CD4-positive, alpha-beta T cell (primary cell): Measurements from ENCODE around the gene RIPPLY2. TPM values are rescaled to one million over a fixed set of nuclear protein-coding genes. Genes with fewer than 3 reads are reported as not detected.

Experiments used
- ATAC-seq: fragments of 200-7000 bp; cut with Tn5 transposase; one replicate; pipeline ENCODE4 v1.10.0; 2022; ENCODE audit warnings: mild to moderate bottlenecking; ENCODE audit not compliant: poor library complexity
- CTCF ChIA-PET: fragments of 350-600 bp; sonication (Branson Sonifier 250); formaldehyde crosslinking; loops from one replicate; lab custom pipeline; 2021; ENCODE audit warnings: antibody characterized with exemption, inconsistent platforms; lab: Charles Lee
- POLR2A ChIA-PET: fragments of 350-600 bp; sonication (Branson Sonifier 250); formaldehyde crosslinking; loops from one replicate; lab custom pipeline; 2021; ENCODE audit warnings: antibody characterized with exemption, inconsistent platforms; lab: Charles Lee
- DNase-seq, 14 experiments: peaks; one replicate each; pipeline ENCODE4 v3.0.0-alpha.2; 2013 to 2020; ENCODE audit warnings: mixed read lengths in 2 of 14
- H3K27ac ChIP-seq, 2 donors: one replicate each; pipeline versions ENCODE4 v1.5.1 to v1.7.0; 2013; ENCODE audit warnings: low read length in 2 of 2, low read depth in 1 of 2, mild to moderate bottlenecking in 1 of 2
- H3K27me3 ChIP-seq, 2 experiments: 1 replicate in 1 of 2; 2 replicates in 1 of 2; pipeline versions ENCODE4 v1.6.1 to v1.7.0; 2013; ENCODE audit warnings: low read length in 2 of 2, control low read depth in 1 of 2, mild to moderate bottlenecking in 1 of 2, moderate library complexity in 1 of 2; ENCODE audit not compliant: insufficient read depth in 2 of 2, control insufficient read depth in 1 of 2
- H3K36me3 ChIP-seq: one replicate; pipeline ENCODE4 v1.6.1; 2013; ENCODE audit warnings: low read length, control low read depth; ENCODE audit not compliant: insufficient read depth
- H3K4me1 ChIP-seq: one replicate; pipeline ENCODE4 v1.6.1; 2013; ENCODE audit warnings: low read length, control low read depth; ENCODE audit not compliant: insufficient read depth
- H3K4me3 ChIP-seq: one replicate; pipeline ENCODE4 v1.5.1; 2013; ENCODE audit warnings: mild to moderate bottlenecking, low read length, moderate library complexity
- H3K9me3 ChIP-seq, 2 experiments: 1 replicate in 1 of 2; 2 replicates in 1 of 2; pipeline versions ENCODE4 v1.6.1 to v1.7.0; 2013; ENCODE audit warnings: low read length in 2 of 2, mild to moderate bottlenecking in 2 of 2, control low read depth in 1 of 2, moderate library complexity in 1 of 2; ENCODE audit not compliant: control insufficient read depth in 1 of 2, insufficient read depth in 1 of 2
- H3K27ac Mint-ChIP-seq: one replicate; pipeline ENCODE4 v1.8.0; 2020; ENCODE audit warnings: mixed read lengths
- H3K27me3 Mint-ChIP-seq: one replicate; pipeline ENCODE4 v1.8.0; 2021; ENCODE audit warnings: mixed read lengths
- H3K36me3 Mint-ChIP-seq: one replicate; pipeline ENCODE4 v1.8.0; 2021; ENCODE audit warnings: low read depth, mixed read lengths
- H3K4me1 Mint-ChIP-seq: one replicate; pipeline ENCODE4 v1.8.0; 2021; ENCODE audit warnings: low read depth, mixed read lengths
- H3K4me3 Mint-ChIP-seq: one replicate; pipeline ENCODE4 v1.8.0; 2020; ENCODE audit warnings: mild to moderate bottlenecking, mixed read lengths
- H3K9me3 Mint-ChIP-seq: one replicate; pipeline ENCODE4 v1.8.0; 2020; ENCODE audit warnings: mixed read lengths
- CTCF ChIP-seq: fragments of 200-600 bp; IDR thresholded peaks from one replicate; pipeline ENCODE4 v1.8.0; 2022; ENCODE audit warnings: antibody characterized with exemption, mild to moderate bottlenecking
- intact Hi-C, 2 experiments: fragments of 100-400 bp; cut with DNase I in 1 of 2; cut with micrococcal nuclease in 1 of 2; formaldehyde crosslinking; loops; one replicate each; pipeline versions ENCODE4 v1.15.1 to v1.9.0; 2023 to 2025; cut with DNase I, micrococcal nuclease
- total RNA-seq, 174 experiments: library from RNA in 2 of 174; stranded (reverse) in 2 of 174; gene quantifications; one replicate each; pipeline ENCODE4 v1.2.3 and lab custom pipeline; 2021 to 2026

RIPPLY2 gene
- total RNA-seq, 2 experiments from 2014 or later, result not detected

GRCh38 chr6:83860359-83860755 lies 7.2 kb downstream of the RIPPLY2 start:
- peak overlapping the region in 1 of 2 donors; percentile 81 for H3K27ac ChIP-seq
- H3K4me1 ChIP-seq, result peaks cover 10% of the 10 kb centered on the region
- TF ChIP-seq CTCF, result no peak
- CTCF ChIA-PET, result interaction anchor here (0.5 to 1.2 kb wide), 6 partner anchors 8 to 668 kb away, joined by 3 to 4 read pairs (median 3); partner anchors contain the start of gene CEP162
- intact Hi-C loops, result loop anchor here in 1 of 2 experiments (2.0 to 10.0 kb wide), 3 partner anchors 364 to 1784 kb away; partner anchors contain the start of genes DOP1A, SYNCRIP and UBE3D
- H3K4me3 ChIP-seq, result peak overlapping the region; percentile 64
- no peaks in the 10 kb centered on the region for H3K9me3 ChIP-seq
- no peaks in the 10 kb centered on the region for H3K9me3 Mint-ChIP-seq
- ATAC-seq (no peak), DNase-seq (no peak)
- H3K4me1 Mint-ChIP-seq, result peaks cover 47% of the 10 kb centered on the region
- H3K4me3 Mint-ChIP-seq, result peak overlapping the region; percentile 91
- H3K36me3 ChIP-seq, result peaks cover 14% of the 10 kb centered on the region
- POLR2A ChIA-PET, result interaction anchor here (0.7 to 1.8 kb wide), 5 partner anchors 19 to 1818 kb away, joined by 3 to 16 read pairs (median 8); partner anchors contain the start of genes CEP162 and SYNCRIP
- peaks cover 4% of the 10 kb centered on the region for H3K27me3 Mint-ChIP-seq
- peaks cover 24% of the 10 kb centered on the region for H3K36me3 Mint-ChIP-seq
- peaks cover 4 to 7% of the 10 kb centered on the region in 2 experiments for H3K27me3 ChIP-seq
- peak overlapping the region; percentile 78 for H3K27ac Mint-ChIP-seq

DNA sequence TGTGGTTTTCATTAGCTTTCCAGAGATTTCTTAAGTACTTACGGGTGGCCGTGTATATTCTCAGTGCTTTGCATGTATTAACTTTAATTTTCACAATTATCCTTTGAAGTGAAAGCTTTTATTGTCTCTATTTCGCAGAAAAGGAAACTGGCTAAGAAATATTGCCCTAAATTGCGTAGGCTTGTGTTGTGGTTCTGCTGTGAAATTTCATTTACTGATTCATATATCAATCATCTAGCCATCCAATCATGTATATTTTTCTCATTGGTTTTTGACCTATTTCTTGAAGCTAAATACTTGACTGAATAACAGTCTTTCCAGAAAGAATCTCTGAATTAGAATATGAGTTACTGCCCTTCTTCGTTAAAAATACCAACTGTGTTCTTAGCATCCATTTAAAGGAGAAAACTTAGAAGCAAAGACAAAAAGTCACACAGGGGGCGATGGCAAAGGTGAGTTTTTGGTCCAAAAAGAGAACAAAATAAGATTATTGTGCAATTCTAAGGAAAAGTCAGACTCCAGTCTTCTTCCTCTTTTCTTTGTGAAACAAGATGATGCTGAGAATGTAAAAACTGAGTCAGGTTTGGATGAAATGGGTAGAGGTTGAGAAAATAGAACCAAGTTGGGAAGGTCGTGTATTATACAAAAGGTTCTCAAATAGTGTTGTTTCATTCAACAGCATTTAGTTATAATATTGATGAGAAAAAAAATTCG lies 7.8 kb downstream of the RIPPLY2 start:
- H3K27me3 Mint-ChIP-seq, result no peaks in the 10 kb centered on the region
- Histone ChIP-seq H3K4me1 (peaks cover 10% of the 10 kb centered on the region), H3K4me3 (peak overlapping the region; percentile 64), H3K27me3 (peaks cover 0 to under 1% of the 10 kb centered on the region in 2 experiments), H3K27ac (no peak overlapping the region), H3K36me3 (peaks cover 20% of the 10 kb centered on the region), H3K9me3 (no peaks in the 10 kb centered on the region)
- peaks cover 53% of the 10 kb centered on the region for H3K4me1 Mint-ChIP-seq
- ChIA-PET CTCF (interaction anchor here (1.0 to 1.2 kb wide), 2 partner anchors 363 to 367 kb away, joined by 4 read pairs; partner anchors contain the start of gene CEP162), POLR2A (interaction anchor here (1.6 to 1.8 kb wide), 2 partner anchors 367 to 1782 kb away, joined by 8 to 16 read pairs; partner anchors contain the start of genes CEP162 and SYNCRIP)
- peak overlapping the region; percentile 91 for H3K4me3 Mint-ChIP-seq
- H3K9me3 Mint-ChIP-seq, result no peaks in the 10 kb centered on the region
- DNase-seq (peak in 2 of 14 experiments; percentile 6 to 7), ATAC-seq (no peak)
- TF ChIP-seq CTCF, result no peak
- H3K36me3 Mint-ChIP-seq, result peaks cover 30% of the 10 kb centered on the region
- peak overlapping the region; percentile 78 for H3K27ac Mint-ChIP-seq
- intact Hi-C loops, result loop anchor here in 1 of 2 experiments (2.0 to 10.0 kb wide), 3 partner anchors 364 to 1784 kb away; partner anchors contain the start of genes DOP1A, SYNCRIP and UBE3D

DNA sequence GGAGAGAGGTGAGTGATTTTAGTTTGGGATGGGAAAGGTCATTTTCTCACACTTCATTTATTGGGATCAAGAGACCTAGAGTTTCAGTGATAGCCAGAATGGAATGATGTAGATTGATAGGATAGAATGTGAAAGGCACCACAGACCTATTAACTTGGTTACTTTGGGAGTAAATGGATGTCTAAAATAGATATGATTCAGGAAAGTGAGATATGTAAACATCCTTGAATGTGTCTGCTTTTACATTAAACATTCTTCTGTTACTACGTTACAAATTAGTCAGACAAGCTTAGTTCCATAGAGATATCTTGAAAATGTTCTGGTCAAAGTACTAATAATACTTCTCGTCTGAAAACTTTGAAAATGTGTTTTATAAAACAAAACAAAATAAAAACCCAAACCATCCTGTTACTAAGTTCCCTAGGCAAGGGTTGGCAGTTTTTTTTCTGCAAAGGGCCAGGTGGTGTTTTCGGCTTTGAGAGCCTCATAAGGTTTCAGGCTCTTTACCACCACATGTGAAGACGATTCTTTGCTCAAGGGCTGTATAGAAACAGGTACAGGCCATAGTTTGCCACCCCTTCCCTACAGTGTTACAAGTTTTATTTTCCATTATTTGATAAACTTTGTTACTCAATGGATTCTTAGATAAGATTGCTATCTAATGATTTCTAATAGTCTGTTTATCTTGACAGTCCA lies 9.8 kb downstream of the RIPPLY2 start:
- DNase-seq (no peak), ATAC-seq (no peak)
- Histone ChIP-seq H3K4me1 (peaks cover 10% of the 10 kb centered on the region), H3K27ac (no peak overlapping the region), H3K27me3 (no peaks in the 10 kb centered on the region), H3K4me3 (no peak overlapping the region), H3K36me3 (peaks cover 39% of the 10 kb centered on the region), H3K9me3 (peaks cover 6 to 18% of the 10 kb centered on the region in 2 experiments)
- intact Hi-C loops, result loop anchor here in 1 of 2 experiments (10.0 kb wide), 2 partner anchors 798 to 1782 kb away; partner anchors contain the start of genes DOP1A, SYNCRIP and UBE3D
- H3K9me3 Mint-ChIP-seq, result peaks cover 6% of the 10 kb centered on the region
- no peaks in the 10 kb centered on the region for H3K27me3 Mint-ChIP-seq
- ChIA-PET CTCF (no interaction called here), POLR2A (no interaction called here)
- H3K4me1 Mint-ChIP-seq, result peaks cover 65% of the 10 kb centered on the region
- H3K36me3 Mint-ChIP-seq, result peaks cover 50% of the 10 kb centered on the region
- peak overlapping the region; percentile 4 for H3K27ac Mint-ChIP-seq
- TF ChIP-seq CTCF, result no peak
- no peak overlapping the region for H3K4me3 Mint-ChIP-seq
